ENCODE results near the gene RAB11FIP3. TPM values are rescaled to one million over a fixed set of nuclear protein-coding genes. Genes with fewer than 3 reads are reported as not detected.

RAB11FIP3 gene
- total RNA-seq, 2 experiments from 2014 or later, result 14.2 to 17.0 TPM

DNA sequence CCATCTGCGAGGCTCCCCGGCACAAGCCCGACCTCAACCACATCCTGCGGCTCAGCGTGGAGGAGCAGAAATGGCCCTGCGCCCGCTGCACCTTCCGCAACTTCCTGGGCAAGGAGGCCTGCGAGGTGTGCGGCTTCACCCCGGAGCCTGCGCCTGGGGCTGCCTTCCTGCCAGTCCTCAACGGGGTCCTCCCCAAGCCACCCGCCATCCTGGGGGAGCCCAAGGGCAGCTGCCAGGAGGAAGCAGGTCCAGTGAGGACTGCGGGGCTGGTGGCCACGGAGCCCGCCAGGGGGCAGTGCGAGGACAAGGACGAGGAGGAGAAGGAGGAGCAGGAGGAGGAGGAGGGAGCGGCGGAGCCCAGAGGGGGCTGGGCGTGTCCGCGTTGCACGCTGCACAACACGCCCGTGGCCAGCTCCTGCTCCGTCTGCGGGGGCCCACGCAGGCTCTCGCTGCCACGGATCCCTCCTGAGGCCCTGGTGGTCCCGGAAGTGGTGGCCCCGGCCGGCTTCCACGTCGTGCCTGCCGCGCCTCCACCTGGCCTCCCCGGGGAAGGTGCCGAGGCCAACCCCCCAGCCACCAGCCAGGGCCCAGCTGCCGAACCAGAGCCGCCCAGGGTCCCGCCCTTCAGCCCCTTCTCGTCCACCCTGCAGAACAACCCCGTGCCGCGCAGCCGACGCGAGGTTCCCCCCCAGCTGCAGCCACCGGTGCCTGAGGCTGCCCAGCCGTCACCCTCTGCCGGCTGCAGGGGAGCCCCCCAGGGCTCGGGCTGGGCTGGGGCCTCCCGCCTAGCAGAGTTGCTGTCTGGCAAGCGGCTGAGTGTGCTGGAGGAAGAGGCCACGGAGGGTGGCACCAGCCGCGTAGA, 121.7 kb downstream of the RAB11FIP3 start:
- H3K27me3 Mint-ChIP-seq, result no peaks in the 10 kb centered on the region
- no peak overlapping the region for H3K4me3 Mint-ChIP-seq
- H3K9me3 Mint-ChIP-seq (ENCODE audit: low read depth), result no peaks in the 10 kb centered on the region
- DNase-seq (peak; percentile 62), ATAC-seq (peak; percentile 59)
- peaks cover 1% of the 10 kb centered on the region for H3K4me1 Mint-ChIP-seq
- peaks cover 4% of the 10 kb centered on the region for H3K36me3 Mint-ChIP-seq (ENCODE audit: low read depth)
- intact Hi-C loops (cut with DNase I, micrococcal nuclease), result no loop called here
- H3K27ac Mint-ChIP-seq, result no peak overlapping the region
- POLR2A ChIA-PET, result no interaction called here
- CTCF ChIA-PET, result no interaction called here

DNA sequence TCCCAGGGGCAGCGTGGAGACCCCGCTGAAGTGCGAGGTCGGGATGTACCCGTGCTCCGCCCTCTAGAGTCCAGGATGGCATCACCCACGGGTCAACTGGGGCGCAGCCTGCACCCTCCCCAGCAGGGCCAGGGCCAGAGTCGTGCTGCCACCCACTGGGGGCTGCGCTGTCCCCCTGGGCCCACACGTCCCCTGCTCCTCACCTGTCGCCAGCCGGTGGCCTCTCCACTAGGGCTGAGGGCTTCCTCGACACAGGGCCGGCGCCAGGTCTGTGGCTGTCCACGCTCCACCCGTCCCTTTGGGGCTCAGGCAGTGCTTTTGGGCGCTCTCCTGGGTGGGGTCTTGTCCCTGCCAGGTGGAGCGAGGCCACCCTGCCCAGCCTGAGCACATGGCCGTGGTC, 123.1 kb downstream of the RAB11FIP3 start:
- DNase-seq, result no peak
- ChIA-PET POLR2A (no interaction called here), CTCF (no interaction called here)
- no peak for ATAC-seq
- H3K27me3 Mint-ChIP-seq, result no peaks in the 10 kb centered on the region
- no peaks in the 10 kb centered on the region for H3K9me3 Mint-ChIP-seq (ENCODE audit: low read depth)
- no peak overlapping the region for H3K27ac Mint-ChIP-seq
- no peak overlapping the region for H3K4me3 Mint-ChIP-seq
- H3K4me1 Mint-ChIP-seq, result peaks cover 1% of the 10 kb centered on the region
- intact Hi-C loops (cut with DNase I, micrococcal nuclease), result no loop called here
- peaks cover 2% of the 10 kb centered on the region for H3K36me3 Mint-ChIP-seq (ENCODE audit: low read depth)

DNA sequence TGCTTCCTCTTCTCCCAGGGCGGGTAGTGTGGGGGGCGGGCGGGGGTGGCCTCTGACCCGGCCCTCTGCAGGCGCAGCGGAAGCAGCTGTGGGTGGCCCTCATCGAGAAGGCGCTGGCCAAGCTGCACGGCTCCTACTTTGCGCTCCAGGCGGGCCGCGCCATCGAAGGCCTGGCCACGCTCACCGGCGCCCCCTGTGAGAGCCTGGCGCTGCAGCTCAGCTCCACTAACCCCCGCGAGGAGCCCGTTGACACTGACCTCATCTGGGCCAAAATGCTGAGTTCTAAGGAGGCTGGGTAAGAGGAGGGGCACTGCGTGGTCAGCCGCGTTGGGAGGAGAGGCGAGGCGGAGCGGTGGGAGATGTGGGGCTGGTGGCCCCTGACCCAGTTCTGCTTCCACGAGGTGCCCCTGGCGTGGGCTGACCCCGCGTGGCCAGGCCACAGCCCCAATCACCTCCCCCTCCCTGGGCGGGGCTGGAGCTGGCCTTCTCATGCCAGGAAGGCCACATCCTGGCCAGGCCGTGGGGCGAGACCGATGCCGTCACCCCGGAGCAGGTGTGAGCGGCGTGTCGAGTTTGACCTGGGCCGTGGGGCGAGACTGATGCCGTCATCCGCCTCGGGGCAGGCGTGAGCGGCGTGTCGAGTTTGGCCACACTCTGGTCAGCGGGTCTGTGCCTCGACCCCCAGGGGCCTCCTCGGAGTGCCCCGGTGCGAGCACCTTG, 124.3 kb downstream of the RAB11FIP3 start:
- Mint-ChIP-seq H3K27ac (no peak overlapping the region), H3K36me3 (ENCODE audit: low read depth) (peaks cover 2% of the 10 kb centered on the region), H3K4me1 (peaks cover 1% of the 10 kb centered on the region), H3K4me3 (no peak overlapping the region), H3K27me3 (no peaks in the 10 kb centered on the region), H3K9me3 (ENCODE audit: low read depth) (no peaks in the 10 kb centered on the region)
- intact Hi-C loops (cut with DNase I, micrococcal nuclease), result no loop called here
- DNase-seq (no peak), ATAC-seq (no peak)
- ChIA-PET POLR2A (no interaction called here), CTCF (no interaction called here)

DNA sequence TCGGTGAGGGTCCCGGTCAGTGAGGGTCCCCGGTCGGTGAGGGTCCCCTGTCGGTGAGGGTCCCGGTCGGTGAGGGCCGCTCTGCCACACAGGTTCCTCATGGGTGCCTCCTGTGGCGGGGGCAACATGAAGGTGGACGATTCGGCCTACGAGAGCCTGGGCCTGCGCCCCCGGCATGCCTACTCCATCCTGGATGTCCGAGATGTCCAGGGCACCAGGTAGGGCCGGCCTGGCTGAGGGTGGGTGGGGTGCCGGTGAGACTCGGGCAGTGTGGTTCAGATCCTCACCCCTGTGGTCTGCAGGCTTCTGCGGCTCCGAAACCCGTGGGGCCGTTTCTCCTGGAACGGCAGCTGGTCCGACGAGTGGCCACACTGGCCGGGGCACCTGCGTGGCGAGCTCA, 125.8 kb downstream of the RAB11FIP3 start:
- CTCF ChIA-PET, result interaction anchor here (0.6 kb wide), 1 partner anchor 454 kb away, joined by 3 read pairs; no protein-coding TSS in a partner anchor
- POLR2A ChIA-PET, result no interaction called here
- ATAC-seq, result no peak
- H3K4me3 Mint-ChIP-seq, result no peak overlapping the region
- peaks cover 2% of the 10 kb centered on the region for H3K36me3 Mint-ChIP-seq (ENCODE audit: low read depth)
- H3K27ac Mint-ChIP-seq, result no peak overlapping the region
- H3K9me3 Mint-ChIP-seq (ENCODE audit: low read depth), result no peaks in the 10 kb centered on the region
- intact Hi-C loops (cut with DNase I, micrococcal nuclease), result no loop called here
- H3K4me1 Mint-ChIP-seq, result no peaks in the 10 kb centered on the region
- no peaks in the 10 kb centered on the region for H3K27me3 Mint-ChIP-seq
- no peak for DNase-seq

DNA sequence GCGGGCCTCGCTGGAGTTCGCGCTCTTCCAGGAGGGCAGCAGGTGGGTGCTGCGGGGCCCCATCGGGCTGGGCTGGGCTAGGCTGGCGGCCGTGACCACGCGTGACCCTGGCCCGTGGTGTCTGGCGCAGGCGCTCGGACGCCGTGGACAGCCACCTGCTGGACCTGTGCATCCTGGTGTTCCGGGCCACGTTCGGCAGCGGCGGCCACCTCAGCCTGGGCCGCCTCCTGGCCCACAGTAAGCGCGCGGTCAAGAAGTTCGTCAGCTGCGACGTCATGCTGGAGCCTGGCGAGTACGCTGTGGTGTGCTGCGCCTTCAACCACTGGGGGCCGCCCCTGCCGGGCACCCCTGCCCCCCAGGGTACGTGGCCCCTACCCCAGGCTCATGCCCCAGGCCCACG, 126.7 kb downstream of the RAB11FIP3 start:
- POLR2A ChIA-PET, result no interaction called here
- H3K36me3 Mint-ChIP-seq (ENCODE audit: low read depth), result peaks cover 2% of the 10 kb centered on the region

DNA sequence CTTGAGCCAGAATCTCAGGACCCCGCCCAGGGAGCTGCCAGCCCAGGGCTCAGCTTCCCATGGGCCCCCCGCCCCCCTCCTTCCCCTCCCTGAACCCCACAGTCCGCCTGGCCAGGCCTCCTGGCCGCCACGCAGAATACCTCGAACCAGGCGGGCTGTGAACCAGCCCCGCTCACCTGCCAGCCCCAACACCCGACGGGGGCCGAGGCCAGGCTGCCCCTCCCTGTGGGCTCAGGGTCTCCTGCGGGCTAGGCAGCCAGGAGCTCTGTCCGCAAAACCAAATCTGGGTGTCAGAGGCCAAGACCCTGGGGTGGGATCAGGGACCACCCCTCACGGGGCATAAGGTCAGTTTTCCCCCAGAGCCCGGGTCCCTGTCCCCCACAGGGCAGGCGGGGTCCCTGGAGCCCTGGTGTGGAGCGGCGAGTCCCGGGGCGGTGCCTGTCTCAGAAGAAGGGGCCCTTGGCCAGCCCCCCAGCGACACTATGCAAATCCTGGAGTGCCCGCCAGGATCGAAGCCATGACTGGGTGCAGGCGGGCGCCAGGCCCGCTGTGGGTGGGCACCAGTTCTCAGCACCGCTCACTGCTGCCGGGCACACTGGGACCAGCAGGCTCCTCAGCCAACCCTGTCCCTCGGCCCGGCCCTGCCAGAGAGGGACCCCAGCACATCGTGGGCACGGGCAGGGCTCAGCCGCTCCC, 128.3 kb downstream of the RAB11FIP3 start:
- no peak overlapping the region for H3K4me3 Mint-ChIP-seq
- intact Hi-C loops (cut with DNase I, micrococcal nuclease), result no loop called here
- POLR2A ChIA-PET, result no interaction called here
- H3K36me3 Mint-ChIP-seq (ENCODE audit: low read depth), result peaks cover 2% of the 10 kb centered on the region
- no peak overlapping the region for H3K27ac Mint-ChIP-seq
- CTCF ChIA-PET, result no interaction called here
- DNase-seq, result no peak
- H3K27me3 Mint-ChIP-seq, result peaks cover 6% of the 10 kb centered on the region
- no peak for ATAC-seq
- no peaks in the 10 kb centered on the region for H3K9me3 Mint-ChIP-seq (ENCODE audit: low read depth)
- no peaks in the 10 kb centered on the region for H3K4me1 Mint-ChIP-seq

More for the DNA sequence above, 126.7 kb downstream of the RAB11FIP3 start:
- Mint-ChIP-seq H3K4me3 (no peak overlapping the region), H3K9me3 (ENCODE audit: low read depth) (no peaks in the 10 kb centered on the region), H3K27ac (no peak overlapping the region), H3K4me1 (no peaks in the 10 kb centered on the region), H3K27me3 (no peaks in the 10 kb centered on the region)
- ATAC-seq (no peak), DNase-seq (no peak)
- intact Hi-C loops (cut with DNase I, micrococcal nuclease), result no loop called here
- CTCF ChIA-PET, result no interaction called here

DNA sequence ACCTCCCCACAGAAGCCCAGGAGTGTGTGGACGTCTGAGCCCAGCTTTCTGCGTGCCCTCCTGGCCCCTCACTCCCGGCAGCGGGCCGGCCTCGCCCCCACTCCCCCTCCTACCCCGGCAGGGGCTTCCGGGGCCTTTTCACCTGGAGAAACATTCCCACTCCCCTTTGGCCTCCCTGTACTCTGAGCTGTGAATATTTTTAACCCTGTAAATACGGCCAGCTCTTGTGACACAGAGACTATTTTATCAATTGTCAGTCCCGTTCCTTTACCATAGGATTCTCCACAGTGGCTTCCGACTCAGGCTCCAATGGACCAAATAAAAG, 128.8 kb downstream of the RAB11FIP3 start:
- Mint-ChIP-seq H3K4me3 (no peak overlapping the region), H3K36me3 (ENCODE audit: low read depth) (no peaks in the 10 kb centered on the region), H3K27ac (no peak overlapping the region), H3K27me3 (peaks cover 6% of the 10 kb centered on the region), H3K9me3 (ENCODE audit: low read depth) (no peaks in the 10 kb centered on the region), H3K4me1 (no peaks in the 10 kb centered on the region)
- intact Hi-C loops (cut with DNase I, micrococcal nuclease), result no loop called here
- ATAC-seq (no peak), DNase-seq (no peak)
- CTCF ChIA-PET, result no interaction called here
- POLR2A ChIA-PET, result no interaction called here

DNA sequence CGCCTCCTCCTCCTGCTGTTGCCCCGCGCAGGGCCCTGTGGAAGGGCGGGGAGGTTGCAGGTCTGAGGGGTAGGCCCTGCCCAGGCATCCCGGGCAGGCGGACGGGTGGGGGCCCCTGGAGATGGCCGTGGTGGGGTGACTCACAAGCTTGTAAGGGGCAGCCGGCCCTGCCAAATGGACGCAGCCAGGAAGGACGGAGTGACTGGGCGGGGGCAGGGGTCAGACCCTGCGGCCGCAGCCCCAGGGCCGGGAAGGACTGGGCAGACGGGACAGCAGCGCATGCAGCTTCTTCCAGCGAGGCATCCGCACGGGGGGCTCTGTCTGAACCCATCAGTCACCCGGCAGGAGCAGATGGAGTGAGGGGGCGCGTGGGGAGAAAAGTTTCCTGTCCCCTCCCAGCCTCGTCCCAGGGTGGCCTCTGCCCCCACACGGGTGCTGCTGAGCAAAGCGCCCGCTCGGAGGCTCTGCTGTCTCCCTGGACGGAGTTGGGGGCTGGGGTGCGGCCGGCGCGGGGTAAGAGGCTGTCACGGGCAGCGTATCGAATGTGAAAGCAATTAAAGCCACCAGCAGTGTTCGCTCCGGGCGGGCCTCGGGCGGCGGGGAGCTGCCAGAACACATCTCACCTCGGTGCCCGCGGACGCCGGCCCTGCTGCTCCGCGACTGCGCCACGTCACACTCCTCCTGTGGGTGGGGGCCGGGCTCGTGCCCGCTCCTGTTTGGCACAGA, 129.4 kb downstream of the RAB11FIP3 start:
- H3K27me3 Mint-ChIP-seq, result peaks cover 6% of the 10 kb centered on the region
- ATAC-seq (no peak), DNase-seq (no peak)
- H3K9me3 Mint-ChIP-seq (ENCODE audit: low read depth), result no peaks in the 10 kb centered on the region
- CTCF ChIA-PET, result no interaction called here
- no peaks in the 10 kb centered on the region for H3K4me1 Mint-ChIP-seq
- intact Hi-C loops (cut with DNase I, micrococcal nuclease), result no loop called here
- POLR2A ChIA-PET, result no interaction called here
- no peak overlapping the region for H3K4me3 Mint-ChIP-seq
- H3K27ac Mint-ChIP-seq, result no peak overlapping the region
- no peaks in the 10 kb centered on the region for H3K36me3 Mint-ChIP-seq (ENCODE audit: low read depth)

DNA sequence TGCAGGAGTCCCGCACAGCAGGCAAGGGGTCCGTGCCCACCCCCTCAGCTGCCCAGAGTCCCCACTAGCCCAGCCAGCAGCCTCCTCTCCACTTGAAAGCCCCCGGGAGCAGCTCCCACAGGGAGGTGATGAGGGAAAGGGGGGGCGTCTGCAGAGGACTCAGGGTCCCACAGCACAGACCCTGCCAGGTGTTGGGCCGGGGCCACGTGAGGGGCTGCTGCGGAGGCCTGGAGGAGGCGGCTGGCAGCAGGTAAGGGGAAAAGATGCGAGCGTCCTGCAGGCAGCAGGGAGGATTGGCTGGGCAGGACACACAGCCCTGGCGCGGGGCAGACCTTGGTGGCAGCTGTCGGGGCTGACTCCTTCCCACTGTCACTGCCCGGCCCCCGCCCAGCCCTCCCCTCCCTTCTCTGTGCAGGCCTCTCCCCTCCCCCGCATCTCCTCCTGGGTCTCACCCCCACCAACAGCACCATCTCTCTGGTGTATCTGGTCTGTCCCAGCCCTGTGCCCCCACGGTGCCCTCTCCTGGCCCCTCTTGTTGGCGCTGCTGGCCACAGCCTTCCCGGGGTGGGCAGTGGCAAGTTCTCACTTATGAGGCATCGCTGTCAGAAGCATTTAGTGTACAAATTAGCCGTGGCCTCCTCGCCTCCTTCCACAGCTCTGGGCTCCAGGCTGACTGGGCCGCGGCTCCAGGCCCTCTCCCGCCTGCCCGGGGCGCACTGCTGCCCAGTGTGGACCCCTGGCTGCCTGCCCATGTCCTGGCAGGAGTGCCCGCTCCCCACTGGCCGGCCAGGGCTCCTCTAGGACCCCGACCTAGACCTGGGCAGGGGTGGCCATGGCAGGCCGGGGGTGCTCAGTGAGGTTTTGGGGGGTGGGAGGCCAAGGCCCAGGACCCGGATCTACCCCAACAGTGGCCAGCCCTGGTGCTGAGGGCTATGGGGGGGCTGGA, 130.4 kb downstream of the RAB11FIP3 start:
- peaks cover 6% of the 10 kb centered on the region for H3K27me3 Mint-ChIP-seq
- POLR2A ChIA-PET, result no interaction called here
- intact Hi-C loops (cut with DNase I, micrococcal nuclease), result no loop called here
- no peak overlapping the region for H3K4me3 Mint-ChIP-seq
- H3K36me3 Mint-ChIP-seq (ENCODE audit: low read depth), result no peaks in the 10 kb centered on the region
- CTCF ChIA-PET, result no interaction called here
- no peaks in the 10 kb centered on the region for H3K9me3 Mint-ChIP-seq (ENCODE audit: low read depth)
- DNase-seq, result no peak
- no peak for ATAC-seq
- no peaks in the 10 kb centered on the region for H3K4me1 Mint-ChIP-seq
- no peak overlapping the region for H3K27ac Mint-ChIP-seq

DNA sequence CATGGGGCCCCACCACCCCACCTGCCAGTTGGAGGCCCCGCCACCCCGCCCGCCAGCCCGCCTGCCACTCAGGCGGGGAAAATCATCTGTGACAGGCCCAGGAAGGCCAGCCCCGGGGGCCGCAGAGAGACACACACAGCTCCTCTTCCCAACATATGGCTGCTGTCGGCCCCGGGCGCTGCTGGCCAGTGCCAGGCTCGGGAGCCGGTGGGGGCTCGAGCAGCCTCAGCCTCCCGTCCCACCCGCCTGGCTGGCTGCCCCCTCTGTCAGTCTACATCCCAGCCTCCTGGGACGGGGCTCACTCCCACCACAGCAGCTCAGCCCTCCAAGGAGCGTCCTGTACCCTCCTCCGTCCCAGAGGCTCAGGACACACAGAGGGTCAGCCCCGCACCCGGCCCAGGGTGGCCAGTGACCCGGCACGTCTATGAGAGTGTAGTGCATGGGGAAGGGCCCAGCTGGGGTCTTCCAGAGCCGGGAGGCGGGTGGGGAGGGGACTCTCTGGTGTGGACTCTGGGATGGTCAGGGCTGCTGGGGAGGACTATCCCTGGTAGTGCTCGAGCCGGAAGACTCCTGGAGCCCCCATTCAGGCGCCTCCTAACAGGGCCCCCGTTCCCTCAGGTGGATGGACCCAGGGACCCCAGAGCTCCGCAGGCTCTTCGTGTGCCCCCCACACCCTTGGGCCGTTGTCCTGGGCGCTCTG, 131.2 kb downstream of the RAB11FIP3 start:
- no peak overlapping the region for H3K27ac Mint-ChIP-seq
- ChIA-PET CTCF (no interaction called here), POLR2A (no interaction called here)
- H3K27me3 Mint-ChIP-seq, result peaks cover 6% of the 10 kb centered on the region
- intact Hi-C loops (cut with DNase I, micrococcal nuclease), result no loop called here
- H3K36me3 Mint-ChIP-seq (ENCODE audit: low read depth), result no peaks in the 10 kb centered on the region
- H3K4me1 Mint-ChIP-seq, result no peaks in the 10 kb centered on the region
- H3K4me3 Mint-ChIP-seq, result no peak overlapping the region
- ATAC-seq (no peak), DNase-seq (no peak)
- H3K9me3 Mint-ChIP-seq (ENCODE audit: low read depth), result no peaks in the 10 kb centered on the region

All from activated CD4-positive, alpha-beta T cell treated with anti-CD3 and anti-CD28 coated beads for 36 hours (primary cell).